ENCODE results near the gene DZIP1L. TPM values are rescaled to one million over a fixed set of nuclear protein-coding genes. Genes with fewer than 3 reads are reported as not detected.

DZIP1L gene
- total RNA-seq, 4 donors from 2014 or later = 10.3 to 15.8 (median 12.6) TPM

DNA sequence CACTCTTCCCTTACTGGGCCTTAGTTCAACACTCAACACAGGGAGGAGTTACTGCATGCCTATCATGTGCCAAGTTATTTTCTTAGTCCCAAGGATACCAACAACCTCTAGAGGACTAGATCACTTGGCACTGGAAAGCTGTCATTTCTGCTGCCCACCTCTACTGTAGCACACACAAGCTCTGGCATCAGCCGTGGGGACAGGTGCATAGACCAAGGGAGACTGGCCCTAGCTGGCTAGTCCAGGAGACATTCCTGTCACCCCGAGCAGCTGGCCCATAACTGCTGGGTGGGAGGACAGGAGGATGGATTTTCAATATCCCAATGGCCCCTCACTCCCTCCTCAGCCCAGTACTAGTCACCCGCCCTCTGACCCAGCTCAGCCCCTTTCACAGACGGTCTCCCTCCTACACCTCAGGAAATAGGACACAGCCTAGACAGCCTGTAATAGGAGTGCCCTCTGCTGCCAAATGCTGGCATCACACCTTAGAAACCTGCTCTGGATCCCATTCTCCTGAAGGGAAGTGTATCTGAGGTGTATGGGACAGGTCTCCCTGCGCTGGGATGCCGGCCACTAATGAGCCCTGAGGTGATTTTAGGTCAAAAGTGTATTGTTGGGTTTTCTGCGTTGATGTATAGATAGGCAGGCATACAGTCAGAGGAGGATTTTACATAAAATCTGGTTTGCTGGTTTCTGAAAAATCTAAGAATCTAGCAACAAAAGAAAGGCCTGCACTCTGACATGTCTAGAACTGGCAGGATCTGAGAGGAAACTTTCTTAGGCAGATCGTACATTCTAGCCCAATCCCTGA is 3.4 kb upstream of the DZIP1L start:
- H3K4me1 ChIP-seq = peaks cover 9 to 31% (median 24%) of the 10 kb centered on the region in 4 donors
- no peaks in the 10 kb centered on the region for H3K36me3 ChIP-seq
- no peaks in the 10 kb centered on the region for H3K9me3 ChIP-seq
- intact Hi-C loops (cut with DNase I) = loop anchor here (2.0 kb wide), 1 partner anchor 50 kb away; no protein-coding TSS in a partner anchor
- DNase-seq (ENCODE audit: extremely low spot score) = no peak
- no peaks in the 10 kb centered on the region for H3K27me3 ChIP-seq
- H3K4me3 ChIP-seq = no peak overlapping the region
- 39% methylated on average over 8 of the region's 8 CpGs for WGBS
- no peak for TF ChIP-seq POLR2A (IDR thresholded peaks at IDR 0.05; ENCODE audit: low read depth)
- no peak for TF ChIP-seq POLR2AphosphoS5 (IDR thresholded peaks at IDR 0.05)
- TF ChIP-seq, protein P1, sequence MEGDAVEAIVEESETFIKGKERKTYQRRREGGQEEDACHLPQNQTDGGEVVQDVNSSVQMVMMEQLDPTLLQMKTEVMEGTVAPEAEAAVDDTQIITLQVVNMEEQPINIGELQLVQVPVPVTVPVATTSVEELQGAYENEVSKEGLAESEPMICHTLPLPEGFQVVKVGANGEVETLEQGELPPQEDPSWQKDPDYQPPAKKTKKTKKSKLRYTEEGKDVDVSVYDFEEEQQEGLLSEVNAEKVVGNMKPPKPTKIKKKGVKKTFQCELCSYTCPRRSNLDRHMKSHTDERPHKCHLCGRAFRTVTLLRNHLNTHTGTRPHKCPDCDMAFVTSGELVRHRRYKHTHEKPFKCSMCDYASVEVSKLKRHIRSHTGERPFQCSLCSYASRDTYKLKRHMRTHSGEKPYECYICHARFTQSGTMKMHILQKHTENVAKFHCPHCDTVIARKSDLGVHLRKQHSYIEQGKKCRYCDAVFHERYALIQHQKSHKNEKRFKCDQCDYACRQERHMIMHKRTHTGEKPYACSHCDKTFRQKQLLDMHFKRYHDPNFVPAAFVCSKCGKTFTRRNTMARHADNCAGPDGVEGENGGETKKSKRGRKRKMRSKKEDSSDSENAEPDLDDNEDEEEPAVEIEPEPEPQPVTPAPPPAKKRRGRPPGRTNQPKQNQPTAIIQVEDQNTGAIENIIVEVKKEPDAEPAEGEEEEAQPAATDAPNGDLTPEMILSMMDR (IDR thresholded peaks at IDR 0.05) = peak; percentile 61 to 91 (median 78)
- no peak overlapping the region for H3K27ac ChIP-seq (replicated peaks in 1 of 4)

DNA sequence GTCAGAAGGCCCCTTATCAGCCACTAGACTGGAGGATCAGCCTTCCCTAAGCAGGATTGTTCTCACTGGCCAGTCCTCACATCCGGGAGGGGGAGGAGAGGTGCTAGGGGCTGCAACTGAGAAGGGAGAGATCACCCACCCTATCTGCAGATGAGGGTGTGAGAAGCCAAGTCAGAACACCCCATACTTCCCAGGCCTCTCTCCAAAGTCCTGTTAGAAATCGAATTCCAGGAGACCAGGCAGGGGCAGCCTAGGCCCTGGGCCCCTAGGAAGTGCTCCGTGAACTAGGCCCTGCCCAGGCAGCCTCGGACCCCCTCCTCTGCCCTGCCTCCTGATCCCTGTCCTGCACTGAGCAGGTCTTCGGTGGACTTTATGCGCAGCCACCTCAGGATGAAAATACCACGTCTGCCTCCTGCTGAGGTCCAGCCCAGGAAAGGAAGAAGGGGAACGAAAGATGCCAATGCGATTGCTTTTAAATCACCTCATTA is 933 bp downstream of the DZIP1L start:
- intact Hi-C loops (cut with DNase I) = no loop called here
- DNase-seq (ENCODE audit: extremely low spot score) = no peak
- TF ChIP-seq EP300 (IDR thresholded peaks at IDR 0.05) (no peak), POLR2AphosphoS5 (IDR thresholded peaks at IDR 0.05) (no peak), POLR2A (IDR thresholded peaks at IDR 0.05; ENCODE audit: low read depth) (no peak)
- TF ChIP-seq, protein P1 (IDR thresholded peaks at IDR 0.05) = no peak
- no peaks in the 10 kb centered on the region for H3K27me3 ChIP-seq
- peaks cover 0 to 7% (median 2%) of the 10 kb centered on the region in 4 donors for H3K36me3 ChIP-seq
- 12% methylated on average over 8 of the region's 9 CpGs for WGBS
- H3K27ac ChIP-seq (replicated peaks in 1 of 4) = peak overlapping the region; percentile 86 to 95 (median 92)
- H3K4me3 ChIP-seq = peak overlapping the region; percentile 72 to 85 (median 74)
- H3K9me3 ChIP-seq = no peaks in the 10 kb centered on the region
- peaks cover 18 to 46% (median 37%) of the 10 kb centered on the region in 4 donors for H3K4me1 ChIP-seq

DNA sequence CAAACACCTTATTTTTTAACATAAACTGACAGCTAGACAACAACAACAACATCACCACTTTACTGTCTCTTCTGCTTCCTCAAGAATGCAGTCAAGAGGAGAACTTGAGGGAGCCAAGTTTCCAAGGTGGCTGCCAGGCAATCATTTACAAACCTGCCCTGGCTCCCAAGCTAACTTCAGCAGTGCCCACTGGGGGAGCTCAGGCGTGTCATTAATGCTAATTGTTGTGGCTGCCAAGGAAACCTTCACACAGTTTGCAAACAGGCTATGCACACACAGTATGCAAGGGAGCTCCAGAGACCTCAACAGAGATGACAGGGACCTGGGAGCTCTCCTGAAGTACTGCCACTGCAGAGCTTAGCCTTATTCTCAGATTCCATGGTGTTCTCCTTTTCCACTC is 2.1 kb downstream of the DZIP1L start:
- H3K4me1 ChIP-seq = peaks cover 14 to 36% (median 33%) of the 10 kb centered on the region in 4 donors
- WGBS = 71% methylated on average over 1 of the region's 1 CpG
- intact Hi-C loops (cut with DNase I) = no loop called here

DNA sequence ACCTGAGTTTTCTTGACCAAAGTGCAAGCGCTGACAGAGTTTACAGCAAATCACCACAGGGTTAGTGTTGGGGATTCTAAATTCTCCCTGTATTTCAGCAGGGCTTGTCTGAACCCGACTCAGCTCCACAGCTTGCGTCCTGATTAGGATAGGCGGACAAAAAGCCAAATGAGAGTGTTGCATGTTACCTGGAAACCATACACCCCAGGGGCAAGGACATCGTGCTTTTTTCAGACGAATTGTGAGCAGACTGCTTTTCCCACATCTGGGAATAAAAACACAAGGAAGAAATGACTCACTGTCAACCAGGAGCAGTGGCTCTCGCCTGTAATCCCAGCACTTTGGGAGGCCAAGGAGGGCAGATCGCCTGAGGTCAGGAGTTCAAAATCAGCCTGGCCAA is 3.0 kb downstream of the DZIP1L start:
- TF ChIP-seq POLR2A (IDR thresholded peaks at IDR 0.05; ENCODE audit: low read depth) = no peak
- no peak for TF ChIP-seq EP300 (IDR thresholded peaks at IDR 0.05)
- no peak for TF ChIP-seq POLR2AphosphoS5 (IDR thresholded peaks at IDR 0.05)
- TF ChIP-seq, protein P1 (IDR thresholded peaks at IDR 0.05) = no peak
- H3K27ac ChIP-seq (replicated peaks in 1 of 4) = no peak overlapping the region
- intact Hi-C loops (cut with DNase I) = no loop called here

More for the DNA sequence above, 2.1 kb downstream of the DZIP1L start:
- H3K9me3 ChIP-seq = no peaks in the 10 kb centered on the region
- no peak for DNase-seq (ENCODE audit: extremely low spot score)
- no peaks in the 10 kb centered on the region for H3K27me3 ChIP-seq
- peaks cover 0 to 7% (median 2%) of the 10 kb centered on the region in 4 donors for H3K36me3 ChIP-seq
- H3K27ac ChIP-seq (replicated peaks in 1 of 4) = peak overlapping the region in 3 of 4 donors; percentile 86 to 95 (median 91)
- no peak for TF ChIP-seq POLR2A (IDR thresholded peaks at IDR 0.05; ENCODE audit: low read depth)
- TF ChIP-seq, protein P1 (IDR thresholded peaks at IDR 0.05) = no peak
- TF ChIP-seq EP300 (IDR thresholded peaks at IDR 0.05) = no peak
- no peak for TF ChIP-seq POLR2AphosphoS5 (IDR thresholded peaks at IDR 0.05)
- H3K4me3 ChIP-seq = no peak overlapping the region

More for the DNA sequence above, 3.0 kb downstream of the DZIP1L start:
- no peak overlapping the region for H3K4me3 ChIP-seq
- no peaks in the 10 kb centered on the region for H3K9me3 ChIP-seq
- H3K27me3 ChIP-seq = no peaks in the 10 kb centered on the region
- peaks cover 14 to 36% (median 33%) of the 10 kb centered on the region in 4 donors for H3K4me1 ChIP-seq
- H3K36me3 ChIP-seq = peaks cover 0 to 7% (median 2%) of the 10 kb centered on the region in 4 donors
- no peak for DNase-seq (ENCODE audit: extremely low spot score)
- WGBS = 88% methylated on average over 8 of the region's 8 CpGs
